ENCODE results near the gene HERPUD1. TPM values are rescaled to one million over a fixed set of nuclear protein-coding genes. Genes with fewer than 3 reads are reported as not detected.

HERPUD1 gene
- total and polyA plus RNA-seq, 2 of the 13 experiments (the other 11 are each of a cell fraction or from before 2014, with no cell fraction given), result 96.2 to 323 TPM

DNA sequence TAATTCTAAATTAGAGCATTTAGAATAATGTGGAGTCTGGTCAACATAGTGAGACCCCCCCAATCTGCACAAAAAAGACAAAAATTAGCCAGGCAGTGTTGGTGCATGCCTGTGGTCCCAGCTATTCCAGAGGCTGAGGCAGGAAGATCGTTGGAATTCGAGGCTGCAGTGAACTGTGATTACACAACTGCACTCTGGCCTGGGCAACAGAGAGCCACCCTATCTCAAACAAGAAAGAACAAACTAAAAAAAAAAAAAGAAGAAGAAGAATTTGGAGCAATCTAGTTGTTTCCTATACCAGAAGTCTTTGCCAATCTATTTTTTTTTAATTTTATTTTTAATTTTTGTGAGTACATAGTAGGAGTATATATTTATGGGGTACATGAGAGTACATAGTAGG is 35.8 kb downstream of the HERPUD1 start (continued):
- no peak for TF ChIP-seq ZNF670 (CRISPR knock-in tag; IDR thresholded peaks at IDR 0.05; ENCODE audit: borderline replicate concordance)
- TF ChIP-seq ZNF329 (CRISPR knock-in tag; IDR thresholded peaks at IDR 0.05; ENCODE audit: low read depth), result no peak
- no peak for TF ChIP-seq ZNF615 (CRISPR knock-in tag; IDR thresholded peaks at IDR 0.05; ENCODE audit: borderline replicate concordance)
- no peak for TF ChIP-seq ZNF326 (CRISPR knock-in tag; IDR thresholded peaks at IDR 0.05; ENCODE audit: borderline replicate concordance)
- TF ChIP-seq ZFP37 (CRISPR knock-in tag; IDR thresholded peaks at IDR 0.05; ENCODE audit: borderline replicate concordance), result no peak
- TF ChIP-seq, protein P1, sequence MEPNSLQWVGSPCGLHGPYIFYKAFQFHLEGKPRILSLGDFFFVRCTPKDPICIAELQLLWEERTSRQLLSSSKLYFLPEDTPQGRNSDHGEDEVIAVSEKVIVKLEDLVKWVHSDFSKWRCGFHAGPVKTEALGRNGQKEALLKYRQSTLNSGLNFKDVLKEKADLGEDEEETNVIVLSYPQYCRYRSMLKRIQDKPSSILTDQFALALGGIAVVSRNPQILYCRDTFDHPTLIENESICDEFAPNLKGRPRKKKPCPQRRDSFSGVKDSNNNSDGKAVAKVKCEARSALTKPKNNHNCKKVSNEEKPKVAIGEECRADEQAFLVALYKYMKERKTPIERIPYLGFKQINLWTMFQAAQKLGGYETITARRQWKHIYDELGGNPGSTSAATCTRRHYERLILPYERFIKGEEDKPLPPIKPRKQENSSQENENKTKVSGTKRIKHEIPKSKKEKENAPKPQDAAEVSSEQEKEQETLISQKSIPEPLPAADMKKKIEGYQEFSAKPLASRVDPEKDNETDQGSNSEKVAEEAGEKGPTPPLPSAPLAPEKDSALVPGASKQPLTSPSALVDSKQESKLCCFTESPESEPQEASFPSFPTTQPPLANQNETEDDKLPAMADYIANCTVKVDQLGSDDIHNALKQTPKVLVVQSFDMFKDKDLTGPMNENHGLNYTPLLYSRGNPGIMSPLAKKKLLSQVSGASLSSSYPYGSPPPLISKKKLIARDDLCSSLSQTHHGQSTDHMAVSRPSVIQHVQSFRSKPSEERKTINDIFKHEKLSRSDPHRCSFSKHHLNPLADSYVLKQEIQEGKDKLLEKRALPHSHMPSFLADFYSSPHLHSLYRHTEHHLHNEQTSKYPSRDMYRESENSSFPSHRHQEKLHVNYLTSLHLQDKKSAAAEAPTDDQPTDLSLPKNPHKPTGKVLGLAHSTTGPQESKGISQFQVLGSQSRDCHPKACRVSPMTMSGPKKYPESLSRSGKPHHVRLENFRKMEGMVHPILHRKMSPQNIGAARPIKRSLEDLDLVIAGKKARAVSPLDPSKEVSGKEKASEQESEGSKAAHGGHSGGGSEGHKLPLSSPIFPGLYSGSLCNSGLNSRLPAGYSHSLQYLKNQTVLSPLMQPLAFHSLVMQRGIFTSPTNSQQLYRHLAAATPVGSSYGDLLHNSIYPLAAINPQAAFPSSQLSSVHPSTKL (CRISPR knock-in tag; IDR thresholded peaks at IDR 0.05), result peak; percentile 84
- no peak for TF ChIP-seq HMG20B (CRISPR knock-in tag; conservative IDR thresholded peaks at IDR 0.05)
- TF ChIP-seq, protein P2, sequence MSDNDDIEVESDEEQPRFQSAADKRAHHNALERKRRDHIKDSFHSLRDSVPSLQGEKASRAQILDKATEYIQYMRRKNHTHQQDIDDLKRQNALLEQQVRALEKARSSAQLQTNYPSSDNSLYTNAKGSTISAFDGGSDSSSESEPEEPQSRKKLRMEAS (IDR thresholded peaks at IDR 0.05), result peak; percentile 38; the same call in 1 of the 2 replicates
- TF ChIP-seq, protein P3, sequence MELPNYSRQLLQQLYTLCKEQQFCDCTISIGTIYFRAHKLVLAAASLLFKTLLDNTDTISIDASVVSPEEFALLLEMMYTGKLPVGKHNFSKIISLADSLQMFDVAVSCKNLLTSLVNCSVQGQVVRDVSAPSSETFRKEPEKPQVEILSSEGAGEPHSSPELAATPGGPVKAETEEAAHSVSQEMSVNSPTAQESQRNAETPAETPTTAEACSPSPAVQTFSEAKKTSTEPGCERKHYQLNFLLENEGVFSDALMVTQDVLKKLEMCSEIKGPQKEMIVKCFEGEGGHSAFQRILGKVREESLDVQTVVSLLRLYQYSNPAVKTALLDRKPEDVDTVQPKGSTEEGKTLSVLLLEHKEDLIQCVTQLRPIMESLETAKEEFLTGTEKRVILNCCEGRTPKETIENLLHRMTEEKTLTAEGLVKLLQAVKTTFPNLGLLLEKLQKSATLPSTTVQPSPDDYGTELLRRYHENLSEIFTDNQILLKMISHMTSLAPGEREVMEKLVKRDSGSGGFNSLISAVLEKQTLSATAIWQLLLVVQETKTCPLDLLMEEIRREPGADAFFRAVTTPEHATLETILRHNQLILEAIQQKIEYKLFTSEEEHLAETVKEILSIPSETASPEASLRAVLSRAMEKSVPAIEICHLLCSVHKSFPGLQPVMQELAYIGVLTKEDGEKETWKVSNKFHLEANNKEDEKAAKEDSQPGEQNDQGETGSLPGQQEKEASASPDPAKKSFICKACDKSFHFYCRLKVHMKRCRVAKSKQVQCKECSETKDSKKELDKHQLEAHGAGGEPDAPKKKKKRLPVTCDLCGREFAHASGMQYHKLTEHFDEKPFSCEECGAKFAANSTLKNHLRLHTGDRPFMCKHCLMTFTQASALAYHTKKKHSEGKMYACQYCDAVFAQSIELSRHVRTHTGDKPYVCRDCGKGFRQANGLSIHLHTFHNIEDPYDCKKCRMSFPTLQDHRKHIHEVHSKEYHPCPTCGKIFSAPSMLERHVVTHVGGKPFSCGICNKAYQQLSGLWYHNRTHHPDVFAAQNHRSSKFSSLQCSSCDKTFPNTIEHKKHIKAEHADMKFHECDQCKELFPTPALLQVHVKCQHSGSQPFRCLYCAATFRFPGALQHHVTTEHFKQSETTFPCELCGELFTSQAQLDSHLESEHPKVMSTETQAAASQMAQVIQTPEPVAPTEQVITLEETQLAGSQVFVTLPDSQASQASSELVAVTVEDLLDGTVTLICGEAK (IDR thresholded peaks at IDR 0.05), result no peak
- TF ChIP-seq, protein P3 (CRISPR knock-in tag; IDR thresholded peaks at IDR 0.05), result no peak; the same call in 1 of the 2 replicates
- no peak for TF ChIP-seq ZEB1 (IDR thresholded peaks at IDR 0.05; ENCODE audit: insufficient replicate concordance, low read depth)
- peak; percentile 52; the same call in 1 of the 2 replicates for TF ChIP-seq MIER3 (CRISPR knock-in tag; IDR thresholded peaks at IDR 0.05; ENCODE audit: borderline replicate concordance)
- no peak for TF ChIP-seq ZNF10 (CRISPR knock-in tag; IDR thresholded peaks at IDR 0.05; ENCODE audit: borderline replicate concordance, low read depth)
- TF ChIP-seq, protein P4, sequence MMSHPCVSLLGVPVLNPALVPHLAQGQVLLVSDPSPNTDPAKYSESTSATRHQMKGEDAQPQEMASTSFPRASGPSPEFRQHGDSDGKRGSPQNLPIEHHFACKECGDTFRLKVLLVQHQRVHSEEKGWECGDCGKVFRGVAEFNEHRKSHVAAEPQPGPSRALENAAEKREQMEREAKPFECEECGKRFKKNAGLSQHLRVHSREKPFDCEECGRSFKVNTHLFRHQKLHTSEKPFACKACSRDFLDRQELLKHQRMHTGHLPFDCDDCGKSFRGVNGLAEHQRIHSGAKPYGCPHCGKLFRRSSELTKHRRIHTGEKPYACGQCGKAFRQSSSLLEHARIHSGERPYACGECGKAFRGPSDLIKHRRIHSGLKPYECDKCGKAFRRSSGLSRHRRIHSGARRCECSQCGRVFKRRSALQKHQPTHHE (CRISPR knock-in tag; IDR thresholded peaks at IDR 0.05; ENCODE audit: borderline replicate concordance), result no peak
- TF ChIP-seq MTA3 (CRISPR knock-in tag; IDR thresholded peaks at IDR 0.05), result no peak
